Neural progenitor cell (in vitro differentiated cells): ENCODE measurements around the gene CSKMT. TPM values are rescaled to one million over a fixed set of nuclear protein-coding genes. Genes with fewer than 3 reads are reported as not detected.
A peak's percentile ranks its signal among the peaks of the same experiment; 100 is the strongest.

Source experiments
- DNase-seq: peaks from one replicate; pipeline ENCODE4 v3.0.0-alpha.2; 2016; ENCODE audit warnings: low spot score
- H2AFZ ChIP-seq: fragments of 200-600 bp; sonication (generic); replicated peaks from 2 replicates; pipeline ENCODE4 v1.6.1; 2016; ENCODE audit warnings: antibody characterized with exemption
- H3F3A ChIP-seq: fragments of 200-600 bp; sonication (generic); 2 replicates; pipeline ENCODE4 v1.6.1; 2016; ENCODE audit warnings: antibody characterized with exemption, low read depth
- H3K27ac ChIP-seq: fragments of 200-600 bp; sonication (generic); 2 replicates; pipeline ENCODE4 v1.5.1; 2016; ENCODE audit warnings: mild to moderate bottlenecking
- H3K27me3 ChIP-seq: fragments of 200-600 bp; sonication (generic); 2 replicates; pipeline ENCODE4 v1.6.1; 2016; ENCODE audit warnings: mild to moderate bottlenecking, moderate library complexity
- H3K36me3 ChIP-seq: fragments of 200-600 bp; sonication (generic); 2 replicates; pipeline ENCODE4 v1.5.1; 2016
- H3K4me1 ChIP-seq: fragments of 200-600 bp; sonication (generic); 2 replicates; pipeline ENCODE4 v1.6.1; 2016; ENCODE audit warnings: mixed run types
- H3K4me2 ChIP-seq: fragments of 200-600 bp; sonication (generic); 2 replicates; pipeline ENCODE4 v1.6.1; 2016
- H3K4me3 ChIP-seq: fragments of 200-600 bp; sonication (generic); 2 replicates; pipeline ENCODE4 v1.5.1; 2016
- H3K79me2 ChIP-seq: fragments of 200-600 bp; sonication (generic); 2 replicates; pipeline ENCODE4 v1.6.1; 2016; ENCODE audit warnings: low read depth
- H3K9ac ChIP-seq: fragments of 200-600 bp; sonication (generic); 2 replicates; pipeline ENCODE4 v1.6.1; 2016
- H3K9me3 ChIP-seq: fragments of 200-600 bp; sonication (generic); 2 replicates; pipeline ENCODE4 v1.5.1; 2016; ENCODE audit warnings: low read depth
- H4K20me1 ChIP-seq: fragments of 200-600 bp; sonication (generic); 2 replicates; pipeline ENCODE4 v1.6.1; 2016; ENCODE audit warnings: low read depth
- H3K27ac Mint-ChIP-seq: 3 replicates; pipeline ENCODE4 v1.8.0; 2021; ENCODE audit warnings: mixed read lengths
- H3K27me3 Mint-ChIP-seq: 2 replicates; pipeline ENCODE4 v1.8.0; 2022; ENCODE audit warnings: low read depth, mild to moderate bottlenecking, inconsistent platforms, moderate library complexity, mixed read lengths; ENCODE audit not compliant: insufficient read depth
- H3K36me3 Mint-ChIP-seq: 3 replicates; pipeline ENCODE4 v1.8.0; 2021; ENCODE audit warnings: mixed read lengths
- H3K4me1 Mint-ChIP-seq: 3 replicates; pipeline ENCODE4 v1.8.0; 2021; ENCODE audit warnings: mixed read lengths
- H3K4me3 Mint-ChIP-seq: 3 replicates; pipeline ENCODE4 v1.8.0; 2021; ENCODE audit warnings: mild to moderate bottlenecking, moderate library complexity, mixed read lengths
- H3K9me3 Mint-ChIP-seq: 3 replicates; pipeline ENCODE4 v1.8.0; 2020; ENCODE audit warnings: mixed read lengths
- CTCF ChIP-seq: fragments of 200-600 bp; sonication (generic); IDR thresholded peaks from 2 replicates; pipeline ENCODE4 v1.5.1; 2017; ENCODE audit warnings: antibody characterized with exemption, mild to moderate bottlenecking
- EZH2 ChIP-seq: fragments of 200-600 bp; sonication (generic); IDR thresholded peaks from 2 replicates; pipeline ENCODE4 v1.6.1; 2017; ENCODE audit warnings: antibody characterized with exemption, mild to moderate bottlenecking, moderate library complexity
- EZH2phosphoT487 ChIP-seq: fragments of 200-600 bp; sonication (generic); IDR thresholded peaks from 2 replicates; pipeline ENCODE4 v1.6.1; 2017; ENCODE audit warnings: antibody characterized with exemption
- small RNA-seq: library from RNA; depleted of rRNA; stranded (forward); fragments of <200 nt; gene quantifications from one replicate; pipeline ENCODE3, GENCODE V24; 2015
- total RNA-seq: library from RNA; depleted of rRNA; stranded (reverse); fragments of >200 nt; gene quantifications from 2 replicates; pipeline ENCODE4 v1.2.3, GENCODE V29; 2015; ENCODE audit warnings: low replicate concordance

CSKMT gene
- total RNA-seq, 1 donor from 2014 or later = 4.3 TPM

GRCh38 chr11:62716816-62717215 is 51.7 kb downstream of the CSKMT start:
- Histone ChIP-seq H3F3A (peaks cover 79% of the 10 kb centered on the region), H2AFZ (no peak overlapping the region), H3K27me3 (no peaks in the 10 kb centered on the region), H3K36me3 (peaks cover 37% of the 10 kb centered on the region), H3K4me2 (no peak overlapping the region), H3K4me3 (no peak overlapping the region), H3K9me3 (no peaks in the 10 kb centered on the region), H3K4me1 (no peaks in the 10 kb centered on the region), H3K79me2 (peaks cover 54% of the 10 kb centered on the region), H3K27ac (peak overlapping the region; percentile 53), H4K20me1 (peaks cover 11% of the 10 kb centered on the region), H3K9ac (no peak overlapping the region)
- TF ChIP-seq EZH2phosphoT487 (no peak), EZH2 (no peak), CTCF (no peak)
- DNase-seq = no peak
- Mint-ChIP-seq H3K36me3 (peaks cover 65% of the 10 kb centered on the region), H3K27me3 (peaks cover 2% of the 10 kb centered on the region), H3K9me3 (no peaks in the 10 kb centered on the region), H3K4me3 (no peak overlapping the region), H3K4me1 (peaks cover 2% of the 10 kb centered on the region), H3K27ac (no peak overlapping the region)

Small RNAs within 50 kb of the gene (small RNA-seq; reads per million reads assigned to genes)
- not detected for gene SNORA57

Other genes with a start within 250 kb of the CSKMT start
- not detected in 2 replicates for gene SCGB1A1, start 246.3 kb upstream of the CSKMT start, total RNA-seq
- 14.9 and 15.0 TPM in 2 replicates for gene AHNAK, start 118.5 kb upstream of the CSKMT start, total RNA-seq
- 2,358 and 3,183 TPM in 2 replicates for gene EEF1G, start 91.4 kb upstream of the CSKMT start, total RNA-seq
- gene TUT1, start 73.8 kb upstream of the CSKMT start, total RNA-seq = 4.8 and 23.1 TPM in 2 replicates
- 108 and 135 TPM in 2 replicates for gene MTA2, start 63.4 kb upstream of the CSKMT start, total RNA-seq
- gene EML3, start 52.5 kb upstream of the CSKMT start, total RNA-seq = 4.0 and 26.6 TPM in 2 replicates
- 2.2 TPM in 1 of 2 replicates, not detected in the other for gene ROM1, start 52.1 kb upstream of the CSKMT start, total RNA-seq
- 21.2 and 44.0 TPM in 2 replicates for gene B3GAT3, start 43.3 kb upstream of the CSKMT start, total RNA-seq
- gene GANAB, start 18.7 kb upstream of the CSKMT start, total RNA-seq = 202 and 292 TPM in 2 replicates
- 7.8 and 21.3 TPM in 2 replicates for gene INTS5, start 12.0 kb upstream of the CSKMT start, total RNA-seq
- gene C11orf98, start 102 bp upstream of the CSKMT start, total RNA-seq = 51.5 and 73.3 TPM in 2 replicates
- gene UQCC3, start 6.4 kb downstream of the CSKMT start, total RNA-seq = 5.7 and 11.7 TPM in 2 replicates
- gene LBHD1, start 7.0 kb downstream of the CSKMT start, total RNA-seq = 3.4 and 4.0 TPM in 2 replicates
- 60.7 and 129 TPM in 2 replicates for gene UBXN1, start 13.8 kb downstream of the CSKMT start, total RNA-seq
- gene LRRN4CL, start 24.2 kb downstream of the CSKMT start, total RNA-seq = 0.40 TPM in 1 of 2 replicates, not detected in the other
- gene BSCL2, start 42.1 kb downstream of the CSKMT start, total RNA-seq = 34.6 and 63.1 TPM in 2 replicates
- gene GNG3, start 42.4 kb downstream of the CSKMT start, total RNA-seq = 2.0 TPM in 1 of 2 replicates, not detected in the other
- gene HNRNPUL2, start 62.1 kb downstream of the CSKMT start, total RNA-seq = 30.9 and 32.5 TPM in 2 replicates
- 55.7 and 78.4 TPM in 2 replicates for gene TTC9C, start 63.2 kb downstream of the CSKMT start, total RNA-seq
- gene ZBTB3, start 88.8 kb downstream of the CSKMT start, total RNA-seq = 9.2 and 22.8 TPM in 2 replicates
- 88.7 and 117 TPM in 2 replicates for gene POLR2G, start 96.3 kb downstream of the CSKMT start, total RNA-seq
- 28.9 and 39.9 TPM in 2 replicates for gene TAF6L, start 106.1 kb downstream of the CSKMT start, total RNA-seq
- gene TMEM179B, start 122.1 kb downstream of the CSKMT start, total RNA-seq = 24.5 and 40.4 TPM in 2 replicates
- 9.9 and 38.9 TPM in 2 replicates for gene TMEM223, start 126.7 kb downstream of the CSKMT start, total RNA-seq
- gene NXF1, start 140.1 kb downstream of the CSKMT start, total RNA-seq = 23.6 and 36.5 TPM in 2 replicates
- 30.2 and 32.9 TPM in 2 replicates for gene STX5, start 166.7 kb downstream of the CSKMT start, total RNA-seq
- not detected in 2 replicates for gene TEX54, start 167.5 kb downstream of the CSKMT start, total RNA-seq
- gene WDR74, start 174.3 kb downstream of the CSKMT start, total RNA-seq = 40.0 and 47.4 TPM in 2 replicates
- 99.8 and 130 TPM in 2 replicates for gene SLC3A2, start 215.6 kb downstream of the CSKMT start, total RNA-seq